GM18951 (cell line): ENCODE measurements around the gene ZNF784.

ENCODE experiments used
- POLR2A ChIP-seq: IDR thresholded peaks from 4 replicates; pipeline ENCODE4 v1.6.1; 2011; ENCODE audit warnings: mild to moderate bottlenecking; ENCODE audit not compliant: insufficient read length, insufficient read depth; ENCODE audit errors: extremely low read depth
- in situ Hi-C: fragments of 300-500 bp; cut with MboI; formaldehyde crosslinking; loops from one replicate; pipeline ENCODE4 v1.12.0; 2022; ENCODE audit warnings: low sequenced_read_pairs, mixed read lengths, inconsistent platforms; ENCODE audit not compliant: unreplicated experiment

The ZNF784 gene

GRCh38 chr19:55624109-55625003, at the start of gene ZNF784:
Gene ZNF784 (minus strand): TSS chr19:55624566. CDS start chr19:55624561, 5 bp downstream.
- peak; percentile 83 for TF ChIP-seq POLR2A
- in situ Hi-C loops: no loop called here

- in situ Hi-C loops: no loop called here
- TF ChIP-seq POLR2A: no peak
These were observed 49.5 kb upstream of the ZNF784 start for GRCh38 chr19:55673889-55674288.

GRCh38 chr19:55673465-55673864, 49.1 kb upstream of the ZNF784 start:
- no peak for TF ChIP-seq POLR2A
- in situ Hi-C loops: no loop called here

GRCh38 chr19:55672418-55672817, 48.1 kb upstream of the ZNF784 start:
- in situ Hi-C loops: no loop called here
- TF ChIP-seq POLR2A: no peak

GRCh38 chr19:55671054-55671378, 46.6 kb upstream of the ZNF784 start:
- TF ChIP-seq POLR2A: no peak
- in situ Hi-C loops: no loop called here

- TF ChIP-seq POLR2A: no peak
- in situ Hi-C loops: no loop called here
These were observed 46.1 kb upstream of the ZNF784 start for GRCh38 chr19:55670280-55671053.

- no peak for TF ChIP-seq POLR2A
These were observed 45.3 kb upstream of the ZNF784 start for GRCh38 chr19:55669418-55670279.

GRCh38 chr19:55668603-55669348, 44.4 kb upstream of the ZNF784 start:
- TF ChIP-seq POLR2A: no peak
- in situ Hi-C loops: no loop called here

More at GRCh38 chr19:55669418-55670279, 45.3 kb upstream of the ZNF784 start:
- in situ Hi-C loops: no loop called here

- TF ChIP-seq POLR2A: no peak
- in situ Hi-C loops: no loop called here
These were observed 43.6 kb upstream of the ZNF784 start for GRCh38 chr19:55667958-55668357.

- TF ChIP-seq POLR2A: no peak
- in situ Hi-C loops: no loop called here
These were observed 43.1 kb upstream of the ZNF784 start for GRCh38 chr19:55667511-55667910.

GRCh38 chr19:55667006-55667381, 42.6 kb upstream of the ZNF784 start:
- no peak for TF ChIP-seq POLR2A
- in situ Hi-C loops: no loop called here

GRCh38 chr19:55666343-55667005, 42.1 kb upstream of the ZNF784 start:
- in situ Hi-C loops: no loop called here
- no peak for TF ChIP-seq POLR2A
